ENCODE data around the gene SEC16A.

DNA sequence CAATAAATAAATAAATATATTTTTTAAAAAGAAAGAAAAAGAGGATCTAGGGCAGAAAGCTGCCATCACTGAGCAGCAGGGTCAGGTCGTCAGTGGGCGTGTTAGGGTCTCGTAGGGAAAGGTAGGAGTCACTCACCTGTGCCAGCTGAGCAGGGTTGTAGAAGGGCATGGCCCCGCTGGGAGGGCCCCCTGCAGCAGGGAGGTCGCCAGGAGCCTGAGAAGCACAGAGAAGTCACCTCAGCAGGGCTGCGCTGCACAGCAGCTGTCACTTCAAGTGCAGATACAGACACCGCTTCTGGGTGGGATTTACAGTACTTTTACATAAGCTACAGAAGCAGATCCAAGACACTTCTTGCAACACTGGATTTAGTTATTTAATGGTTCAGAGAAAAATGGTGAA is 39.2 kb downstream of the SEC16A start:
- TF ChIP-seq, protein P1, sequence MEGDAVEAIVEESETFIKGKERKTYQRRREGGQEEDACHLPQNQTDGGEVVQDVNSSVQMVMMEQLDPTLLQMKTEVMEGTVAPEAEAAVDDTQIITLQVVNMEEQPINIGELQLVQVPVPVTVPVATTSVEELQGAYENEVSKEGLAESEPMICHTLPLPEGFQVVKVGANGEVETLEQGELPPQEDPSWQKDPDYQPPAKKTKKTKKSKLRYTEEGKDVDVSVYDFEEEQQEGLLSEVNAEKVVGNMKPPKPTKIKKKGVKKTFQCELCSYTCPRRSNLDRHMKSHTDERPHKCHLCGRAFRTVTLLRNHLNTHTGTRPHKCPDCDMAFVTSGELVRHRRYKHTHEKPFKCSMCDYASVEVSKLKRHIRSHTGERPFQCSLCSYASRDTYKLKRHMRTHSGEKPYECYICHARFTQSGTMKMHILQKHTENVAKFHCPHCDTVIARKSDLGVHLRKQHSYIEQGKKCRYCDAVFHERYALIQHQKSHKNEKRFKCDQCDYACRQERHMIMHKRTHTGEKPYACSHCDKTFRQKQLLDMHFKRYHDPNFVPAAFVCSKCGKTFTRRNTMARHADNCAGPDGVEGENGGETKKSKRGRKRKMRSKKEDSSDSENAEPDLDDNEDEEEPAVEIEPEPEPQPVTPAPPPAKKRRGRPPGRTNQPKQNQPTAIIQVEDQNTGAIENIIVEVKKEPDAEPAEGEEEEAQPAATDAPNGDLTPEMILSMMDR (IDR thresholded peaks at IDR 0.05; ENCODE audit: low read depth, low read length, missing input control): no peak
- TF ChIP-seq, protein P2, sequence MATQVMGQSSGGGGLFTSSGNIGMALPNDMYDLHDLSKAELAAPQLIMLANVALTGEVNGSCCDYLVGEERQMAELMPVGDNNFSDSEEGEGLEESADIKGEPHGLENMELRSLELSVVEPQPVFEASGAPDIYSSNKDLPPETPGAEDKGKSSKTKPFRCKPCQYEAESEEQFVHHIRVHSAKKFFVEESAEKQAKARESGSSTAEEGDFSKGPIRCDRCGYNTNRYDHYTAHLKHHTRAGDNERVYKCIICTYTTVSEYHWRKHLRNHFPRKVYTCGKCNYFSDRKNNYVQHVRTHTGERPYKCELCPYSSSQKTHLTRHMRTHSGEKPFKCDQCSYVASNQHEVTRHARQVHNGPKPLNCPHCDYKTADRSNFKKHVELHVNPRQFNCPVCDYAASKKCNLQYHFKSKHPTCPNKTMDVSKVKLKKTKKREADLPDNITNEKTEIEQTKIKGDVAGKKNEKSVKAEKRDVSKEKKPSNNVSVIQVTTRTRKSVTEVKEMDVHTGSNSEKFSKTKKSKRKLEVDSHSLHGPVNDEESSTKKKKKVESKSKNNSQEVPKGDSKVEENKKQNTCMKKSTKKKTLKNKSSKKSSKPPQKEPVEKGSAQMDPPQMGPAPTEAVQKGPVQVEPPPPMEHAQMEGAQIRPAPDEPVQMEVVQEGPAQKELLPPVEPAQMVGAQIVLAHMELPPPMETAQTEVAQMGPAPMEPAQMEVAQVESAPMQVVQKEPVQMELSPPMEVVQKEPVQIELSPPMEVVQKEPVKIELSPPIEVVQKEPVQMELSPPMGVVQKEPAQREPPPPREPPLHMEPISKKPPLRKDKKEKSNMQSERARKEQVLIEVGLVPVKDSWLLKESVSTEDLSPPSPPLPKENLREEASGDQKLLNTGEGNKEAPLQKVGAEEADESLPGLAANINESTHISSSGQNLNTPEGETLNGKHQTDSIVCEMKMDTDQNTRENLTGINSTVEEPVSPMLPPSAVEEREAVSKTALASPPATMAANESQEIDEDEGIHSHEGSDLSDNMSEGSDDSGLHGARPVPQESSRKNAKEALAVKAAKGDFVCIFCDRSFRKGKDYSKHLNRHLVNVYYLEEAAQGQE (IDR thresholded peaks at IDR 0.05): no peak

Measured in liver (tissue), 2 donors.